Astrocyte (in vitro differentiated cells and primary cell): ENCODE results near the gene HAS3. TPM values are rescaled to one million over a fixed set of nuclear protein-coding genes. Genes with fewer than 3 reads are reported as not detected.
"Not testable (repeated sequence)": the region's sequence is repeated elsewhere in the genome, so short reads cannot be mapped to it uniquely, and the experiment has no call there.

Experiments
- DNase-seq: peaks from one replicate; pipeline ENCODE4 v3.0.0-alpha.2; 2010; ENCODE audit warnings: low read depth
- FAIRE-seq: peaks from 2 replicates; lab custom pipeline; 2011; peaks lifted over from hg19 to GRCh38; lab: Jason Lieb, UNC
- H2AFZ ChIP-seq: 2 replicates; pipeline ENCODE4 v1.6.0; 2012; ENCODE audit warnings: low read depth, low read length, inconsistent platforms
- H3K27ac ChIP-seq: 2 replicates; pipeline ENCODE4 v1.5.1; 2011; ENCODE audit warnings: low read depth, low read length, inconsistent platforms
- H3K27me3 ChIP-seq: 2 replicates; pipeline ENCODE4 v1.6.0; 2011; ENCODE audit warnings: low read length, inconsistent platforms; ENCODE audit not compliant: insufficient read depth
- H3K36me3 ChIP-seq: 2 replicates; pipeline ENCODE4 v1.5.1; 2011; ENCODE audit warnings: low read length, inconsistent platforms; ENCODE audit not compliant: insufficient read depth
- H3K4me1 ChIP-seq: 2 replicates; pipeline ENCODE4 v1.5.1; 2011; ENCODE audit warnings: low read length, inconsistent platforms; ENCODE audit not compliant: insufficient read depth
- H3K4me2 ChIP-seq: 2 replicates; pipeline ENCODE4 v1.6.0; 2012; ENCODE audit warnings: low read length, inconsistent platforms
- H3K4me3 ChIP-seq: 2 replicates; pipeline ENCODE4 v1.5.1; 2011; ENCODE audit warnings: low read depth, mild to moderate bottlenecking, low read length, inconsistent platforms; ENCODE audit not compliant: insufficient read depth
- H3K79me2 ChIP-seq: 2 replicates; pipeline ENCODE4 v1.6.0; 2012; ENCODE audit warnings: mild to moderate bottlenecking, low read length, inconsistent platforms; ENCODE audit not compliant: insufficient read depth
- H3K9ac ChIP-seq: 2 replicates; pipeline ENCODE4 v1.6.0; 2012; ENCODE audit warnings: mild to moderate bottlenecking, low read length, inconsistent platforms
- H3K9me3 ChIP-seq: 2 replicates; pipeline ENCODE4 v1.5.1; 2012; ENCODE audit warnings: low read depth, mild to moderate bottlenecking, low read length, inconsistent platforms; ENCODE audit not compliant: insufficient read depth
- H4K20me1 ChIP-seq: 2 replicates; pipeline ENCODE4 v1.6.0; 2012; ENCODE audit warnings: low read length, inconsistent platforms; ENCODE audit not compliant: insufficient read depth
- H3K27ac Mint-ChIP-seq: one replicate; pipeline ENCODE4 v1.8.0; 2021; ENCODE audit warnings: mild to moderate bottlenecking, mixed read lengths; ENCODE audit not compliant: unreplicated experiment
- H3K27me3 Mint-ChIP-seq: one replicate; pipeline ENCODE4 v1.8.0; 2021; ENCODE audit warnings: low read depth, mixed read lengths; ENCODE audit not compliant: unreplicated experiment
- H3K36me3 Mint-ChIP-seq: one replicate; pipeline ENCODE4 v1.8.0; 2021; ENCODE audit warnings: low read depth, mixed read lengths; ENCODE audit not compliant: unreplicated experiment
- H3K4me1 Mint-ChIP-seq: one replicate; pipeline ENCODE4 v1.8.0; 2021; ENCODE audit warnings: low read depth, mixed read lengths; ENCODE audit not compliant: unreplicated experiment
- H3K4me3 Mint-ChIP-seq: one replicate; pipeline ENCODE4 v1.8.0; 2021; ENCODE audit warnings: mild to moderate bottlenecking, moderate library complexity, mixed read lengths; ENCODE audit not compliant: unreplicated experiment
- H3K9me3 Mint-ChIP-seq: one replicate; pipeline ENCODE4 v1.8.0; 2021; ENCODE audit warnings: mild to moderate bottlenecking, mixed read lengths; ENCODE audit not compliant: unreplicated experiment
- EZH2 ChIP-seq: IDR thresholded peaks from 2 replicates; pipeline ENCODE4 v1.6.1; 2012; ENCODE audit warnings: mild to moderate bottlenecking, low read length, inconsistent platforms; ENCODE audit not compliant: insufficient read depth
- total RNA-seq: library from RNA; stranded (reverse); gene quantifications from 2 replicates; pipeline ENCODE4 v1.2.1, GENCODE V29; 2021
- TF ChIP-seq, protein P1 (sequence below): IDR thresholded peaks from 2 replicates; pipeline ENCODE4 v1.5.1; 2011; ENCODE audit warnings: low read depth, mild to moderate bottlenecking, inconsistent platforms, low read length, moderate library complexity; ENCODE audit not compliant: insufficient read depth

Gene HAS3
- total RNA-seq, 1 donor from 2014 or later, result 2.0 TPM

DNA sequence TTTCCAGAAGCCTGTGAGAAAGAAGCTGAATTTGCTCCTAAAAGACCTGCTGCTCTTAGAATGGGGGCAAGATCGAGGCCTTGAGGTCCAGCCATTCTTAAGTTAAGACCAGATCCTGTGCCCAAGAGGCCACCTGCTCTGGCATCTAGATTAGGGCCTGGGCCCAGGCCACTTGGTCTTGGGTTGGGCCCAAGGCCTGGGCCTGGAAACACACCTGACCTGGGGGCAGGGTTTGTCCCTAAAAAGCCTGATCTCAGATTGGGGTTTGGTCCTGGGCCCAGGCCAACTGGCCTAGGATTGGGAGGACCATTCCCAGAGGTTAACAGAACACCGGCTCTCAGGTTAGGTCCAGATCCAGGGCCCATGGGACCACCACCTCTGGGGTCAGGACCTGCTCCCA, 14.1 kb downstream of the HAS3 start:
- Histone ChIP-seq H3K9me3 (no peaks in the 10 kb centered on the region), H2AFZ (no peak overlapping the region), H3K27me3 (no peaks in the 10 kb centered on the region), H3K27ac (no peak overlapping the region), H3K9ac (no peak overlapping the region), H4K20me1 (peaks cover 64% of the 10 kb centered on the region), H3K4me2 (no peak overlapping the region), H3K4me3 (no peak overlapping the region), H3K36me3 (peaks cover 15% of the 10 kb centered on the region), H3K4me1 (no peaks in the 10 kb centered on the region), H3K79me2 (peaks cover 21% of the 10 kb centered on the region)
- H3K4me1 Mint-ChIP-seq, result no peaks in the 10 kb centered on the region
- H3K9me3 Mint-ChIP-seq, result no peaks in the 10 kb centered on the region
- no peaks in the 10 kb centered on the region for H3K27me3 Mint-ChIP-seq
- DNase-seq, result no peak
- TF ChIP-seq EZH2, result no peak
- FAIRE-seq, result no peak
- H3K27ac Mint-ChIP-seq, result no peak overlapping the region
- peaks cover 31% of the 10 kb centered on the region for H3K36me3 Mint-ChIP-seq
- no peak overlapping the region for H3K4me3 Mint-ChIP-seq

DNA sequence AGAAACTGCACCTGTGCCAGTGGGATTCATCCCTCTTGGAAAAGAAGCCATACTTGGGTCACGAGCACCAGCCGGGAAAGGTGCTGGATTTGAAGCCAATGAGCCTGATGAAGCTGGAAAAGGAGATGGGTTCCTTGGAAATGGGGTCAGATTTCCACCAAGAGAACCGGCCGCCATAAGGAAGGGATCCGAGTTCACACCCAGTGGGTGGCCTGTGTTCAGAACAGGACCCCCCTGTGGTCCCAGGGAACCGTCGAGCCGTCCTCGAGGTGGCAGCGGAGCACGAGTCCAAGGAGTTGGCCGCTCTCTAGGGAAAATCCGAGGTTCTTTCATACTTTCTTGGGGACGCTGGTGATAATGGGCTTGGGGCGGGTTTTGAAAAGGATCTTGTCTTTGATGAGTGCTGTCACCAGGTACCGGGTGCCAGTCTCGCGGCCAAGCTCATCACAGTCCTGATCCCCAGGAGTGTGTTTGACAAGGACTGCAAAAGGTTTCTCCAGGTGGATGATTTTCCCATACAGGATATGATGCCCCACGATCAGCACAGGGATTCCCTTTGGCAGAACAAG, 14.7 kb downstream of the HAS3 start:
- Histone ChIP-seq H3K36me3 (peaks cover 15% of the 10 kb centered on the region), H3K9ac (no peak overlapping the region), H3K27me3 (no peaks in the 10 kb centered on the region), H3K9me3 (no peaks in the 10 kb centered on the region), H4K20me1 (peaks cover 66% of the 10 kb centered on the region), H2AFZ (no peak overlapping the region), H3K4me3 (no peak overlapping the region), H3K79me2 (peaks cover 24% of the 10 kb centered on the region), H3K27ac (no peak overlapping the region), H3K4me2 (no peak overlapping the region), H3K4me1 (no peaks in the 10 kb centered on the region)
- no peak for FAIRE-seq
- TF ChIP-seq EZH2, result no peak
- TF ChIP-seq, protein P1, sequence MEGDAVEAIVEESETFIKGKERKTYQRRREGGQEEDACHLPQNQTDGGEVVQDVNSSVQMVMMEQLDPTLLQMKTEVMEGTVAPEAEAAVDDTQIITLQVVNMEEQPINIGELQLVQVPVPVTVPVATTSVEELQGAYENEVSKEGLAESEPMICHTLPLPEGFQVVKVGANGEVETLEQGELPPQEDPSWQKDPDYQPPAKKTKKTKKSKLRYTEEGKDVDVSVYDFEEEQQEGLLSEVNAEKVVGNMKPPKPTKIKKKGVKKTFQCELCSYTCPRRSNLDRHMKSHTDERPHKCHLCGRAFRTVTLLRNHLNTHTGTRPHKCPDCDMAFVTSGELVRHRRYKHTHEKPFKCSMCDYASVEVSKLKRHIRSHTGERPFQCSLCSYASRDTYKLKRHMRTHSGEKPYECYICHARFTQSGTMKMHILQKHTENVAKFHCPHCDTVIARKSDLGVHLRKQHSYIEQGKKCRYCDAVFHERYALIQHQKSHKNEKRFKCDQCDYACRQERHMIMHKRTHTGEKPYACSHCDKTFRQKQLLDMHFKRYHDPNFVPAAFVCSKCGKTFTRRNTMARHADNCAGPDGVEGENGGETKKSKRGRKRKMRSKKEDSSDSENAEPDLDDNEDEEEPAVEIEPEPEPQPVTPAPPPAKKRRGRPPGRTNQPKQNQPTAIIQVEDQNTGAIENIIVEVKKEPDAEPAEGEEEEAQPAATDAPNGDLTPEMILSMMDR, result no peak
- Mint-ChIP-seq H3K36me3 (peaks cover 25% of the 10 kb centered on the region), H3K27me3 (no peaks in the 10 kb centered on the region), H3K4me3 (no peak overlapping the region), H3K4me1 (no peaks in the 10 kb centered on the region), H3K27ac (no peak overlapping the region), H3K9me3 (no peaks in the 10 kb centered on the region)
- DNase-seq, result no peak

DNA sequence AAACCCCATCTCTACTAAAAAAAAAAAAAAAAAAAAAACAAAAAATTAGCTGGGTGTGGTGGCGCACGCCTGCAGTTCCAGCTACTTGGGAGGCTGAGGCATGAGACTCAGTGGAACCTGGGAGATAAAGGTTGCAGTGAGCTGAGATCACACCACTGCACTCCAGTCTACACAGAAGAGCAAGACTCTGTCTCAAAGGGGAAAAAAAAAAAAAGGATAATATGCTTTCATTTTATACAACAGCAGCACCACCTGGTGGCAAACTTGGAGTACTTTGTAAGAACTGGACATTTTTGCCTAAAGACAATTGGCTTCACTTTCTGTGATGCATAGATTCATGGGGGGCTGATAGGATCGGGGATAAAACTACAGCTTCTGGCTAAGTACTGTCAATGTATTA, 18.5 kb downstream of the HAS3 start:
- Histone ChIP-seq H3K4me2 (no peak overlapping the region), H3K27me3 (no peaks in the 10 kb centered on the region), H3K79me2 (peaks cover 56% of the 10 kb centered on the region), H3K9me3 (no peaks in the 10 kb centered on the region), H3K4me1 (no peaks in the 10 kb centered on the region), H3K27ac (no peak overlapping the region), H4K20me1 (peaks cover 75% of the 10 kb centered on the region), H3K36me3 (peaks cover 8% of the 10 kb centered on the region), H3K4me3 (no peak overlapping the region), H2AFZ (no peak overlapping the region), H3K9ac (no peak overlapping the region)
- Mint-ChIP-seq H3K4me3 (no peak overlapping the region), H3K36me3 (peaks cover 12% of the 10 kb centered on the region), H3K27me3 (no peaks in the 10 kb centered on the region), H3K27ac (no peak overlapping the region), H3K9me3 (no peaks in the 10 kb centered on the region), H3K4me1 (peaks cover 5% of the 10 kb centered on the region)
- DNase-seq, result peak; percentile 40
- FAIRE-seq, result no peak
- TF ChIP-seq, protein P1, result peak; percentile 68
- no peak for TF ChIP-seq EZH2

DNA sequence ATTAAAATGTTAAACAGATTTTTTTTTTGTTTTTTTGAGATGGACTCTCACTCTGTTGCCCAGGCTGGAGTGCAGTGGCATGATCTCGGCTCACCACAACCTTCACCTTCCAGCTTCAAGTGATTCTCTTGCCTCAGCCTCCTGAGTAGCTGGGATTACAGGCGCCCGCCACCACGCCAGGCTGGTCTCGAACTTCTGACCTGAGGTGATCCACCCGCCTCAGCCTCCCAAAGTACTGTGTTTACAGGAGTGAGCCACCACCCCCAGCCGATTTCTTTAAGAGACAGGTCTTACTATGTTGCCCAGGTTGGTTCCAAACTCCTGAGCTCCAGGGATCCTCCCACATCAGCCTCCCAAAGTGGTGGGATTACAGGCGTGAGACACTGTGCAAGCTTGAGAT, 19.0 kb downstream of the HAS3 start:
- not testable (repeated sequence) for H3K27ac Mint-ChIP-seq, H2AFZ ChIP-seq

DNA sequence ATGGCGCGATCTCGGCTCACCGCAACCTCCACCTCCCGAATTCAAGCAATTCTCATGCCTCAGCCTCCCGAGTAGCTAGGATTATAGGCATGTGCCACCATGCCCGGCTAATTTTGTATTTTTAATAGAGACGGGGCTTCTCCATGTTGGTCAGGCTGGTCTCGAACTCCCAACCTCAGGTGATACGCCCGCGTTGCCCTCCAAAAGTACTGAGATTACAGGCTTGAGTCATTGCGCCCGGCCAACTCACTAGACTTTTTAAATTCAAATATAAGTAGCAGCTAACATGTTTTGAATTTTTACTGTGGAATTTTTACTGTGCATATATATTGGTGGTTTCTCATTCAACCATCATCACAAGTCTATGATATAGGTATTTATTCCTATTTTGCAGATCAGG, 19.5 kb downstream of the HAS3 start:
- FAIRE-seq, H3K9me3 ChIP-seq, H3K27me3 ChIP-seq, H3K27ac Mint-ChIP-seq, H3K4me1 ChIP-seq, H3K9ac ChIP-seq, H3K27ac ChIP-seq, H3K36me3 ChIP-seq, H3K9me3 Mint-ChIP-seq, H3K4me3 Mint-ChIP-seq, H3K4me3 ChIP-seq, H3K27me3 Mint-ChIP-seq, DNase-seq, H3K4me2 ChIP-seq, H2AFZ ChIP-seq: not testable (repeated sequence)
- Histone ChIP-seq H3K79me2 (peaks cover 65% of the 10 kb centered on the region), H4K20me1 (peaks cover 75% of the 10 kb centered on the region)
- Mint-ChIP-seq H3K36me3 (peaks cover 15% of the 10 kb centered on the region), H3K4me1 (peaks cover 12% of the 10 kb centered on the region)

More for the DNA sequence above, 19.0 kb downstream of the HAS3 start:
- H3K36me3 ChIP-seq, H3K4me2 ChIP-seq, FAIRE-seq, H3K9ac ChIP-seq, H3K9me3 ChIP-seq, H3K9me3 Mint-ChIP-seq, H3K4me3 Mint-ChIP-seq, H3K27me3 ChIP-seq, DNase-seq, H3K27ac ChIP-seq, H3K4me1 ChIP-seq, H3K4me3 ChIP-seq, H3K4me1 Mint-ChIP-seq, H3K27me3 Mint-ChIP-seq: not testable (repeated sequence)
- peaks cover 72% of the 10 kb centered on the region for H4K20me1 ChIP-seq
- peaks cover 12% of the 10 kb centered on the region for H3K36me3 Mint-ChIP-seq
- H3K79me2 ChIP-seq, result peaks cover 59% of the 10 kb centered on the region
